ENCODE results near the gene PTPRK.

The PTPRK gene

GRCh38 chr6:128516514-128516898 is 3.9 kb downstream of the PTPRK start:
- H3K27ac ChIP-seq: no peak overlapping the region; the same call in 1 of the 2 replicates
- TF ChIP-seq CTCF (conservative IDR thresholded peaks at IDR 0.05): peak; percentile 69

- no peak overlapping the region; the same call in 1 of the 2 replicates for H3K27ac ChIP-seq
- no peak for TF ChIP-seq CTCF (conservative IDR thresholded peaks at IDR 0.05)
Measured at GRCh38 chr6:128515550-128516513, 4.6 kb downstream of the PTPRK start.

- no peak for TF ChIP-seq CTCF (conservative IDR thresholded peaks at IDR 0.05)
- no peak overlapping the region for H3K27ac ChIP-seq
Measured at GRCh38 chr6:128513878-128514277, 6.5 kb downstream of the PTPRK start.

GRCh38 chr6:128512296-128512695 is 8.1 kb downstream of the PTPRK start:
- no peak for TF ChIP-seq CTCF (conservative IDR thresholded peaks at IDR 0.05)
- peak overlapping the region; percentile 30; the same call in 1 of the 2 replicates for H3K27ac ChIP-seq

GRCh38 chr6:128511506-128511905 is 8.9 kb downstream of the PTPRK start:
- 0 out of 2 replicates have a peak overlapping the region, but pooled peaks have one; percentile 30 for H3K27ac ChIP-seq

GRCh38 chr6:128509709-128510108 is 10.7 kb downstream of the PTPRK start:
- no peak overlapping the region for H3K27ac ChIP-seq

More at GRCh38 chr6:128511506-128511905, 8.9 kb downstream of the PTPRK start:
- TF ChIP-seq CTCF (conservative IDR thresholded peaks at IDR 0.05): no peak

More at GRCh38 chr6:128509709-128510108, 10.7 kb downstream of the PTPRK start:
- no peak for TF ChIP-seq CTCF (conservative IDR thresholded peaks at IDR 0.05)

Measured in VCaP (cell line).